ENCODE measurements around the gene ZBTB43. TPM values are rescaled to one million over a fixed set of nuclear protein-coding genes. Genes with fewer than 3 reads are reported as not detected.

Gene ZBTB43
- total RNA-seq, 4 donors from 2014 or later, result 21.2 to 46.1 (median 32.2) TPM

- no peak overlapping the region for H3K4me3 ChIP-seq
- H3K9me3 ChIP-seq, result no peaks in the 10 kb centered on the region
- WGBS, result 91% methylated on average over 23 of the region's 23 CpGs
- H3K27me3 ChIP-seq, result no peaks in the 10 kb centered on the region
- TF ChIP-seq POLR2AphosphoS5 (IDR thresholded peaks at IDR 0.05), result no peak
- no peak for TF ChIP-seq EP300 (IDR thresholded peaks at IDR 0.05)
- no peak for TF ChIP-seq CTCF (IDR thresholded peaks at IDR 0.05)
- no peak for TF ChIP-seq POLR2A (IDR thresholded peaks at IDR 0.05)
- H3K4me1 ChIP-seq, result no peaks in the 10 kb centered on the region
- peaks cover 27% of the 10 kb centered on the region for H3K36me3 ChIP-seq
- no peak overlapping the region for H3K27ac ChIP-seq
- DNase-seq (ENCODE audit: low spot score in 2 of 2), result no peak
Observed at GRCh38 chr9:126880226-126880946, 75.5 kb downstream of the ZBTB43 start.

GRCh38 chr9:126880947-126881332, 76.1 kb downstream of the ZBTB43 start:
- Histone ChIP-seq H3K27me3 (no peaks in the 10 kb centered on the region), H3K9me3 (no peaks in the 10 kb centered on the region), H3K36me3 (peaks cover 27% of the 10 kb centered on the region), H3K4me3 (no peak overlapping the region), H3K27ac (no peak overlapping the region), H3K4me1 (no peaks in the 10 kb centered on the region)
- no peak for DNase-seq (ENCODE audit: low spot score in 2 of 2)
- 71% methylated on average over 6 of the region's 6 CpGs for WGBS
- no peak for TF ChIP-seq POLR2A (IDR thresholded peaks at IDR 0.05)
- TF ChIP-seq CTCF (IDR thresholded peaks at IDR 0.05), result no peak
- TF ChIP-seq EP300 (IDR thresholded peaks at IDR 0.05), result no peak
- TF ChIP-seq POLR2AphosphoS5 (IDR thresholded peaks at IDR 0.05), result no peak

- H3K27ac ChIP-seq, result peak overlapping the region; percentile 15
- 87% methylated on average over 11 of the region's 11 CpGs for WGBS
Observed at GRCh38 chr9:126882746-126883145, 77.9 kb downstream of the ZBTB43 start.

GRCh38 chr9:126883636-126884035, 78.8 kb downstream of the ZBTB43 start:
- no peak for DNase-seq (ENCODE audit: low spot score in 2 of 2)
- no peaks in the 10 kb centered on the region for H3K9me3 ChIP-seq
- H3K4me1 ChIP-seq, result no peaks in the 10 kb centered on the region
- no peaks in the 10 kb centered on the region for H3K27me3 ChIP-seq
- no peak overlapping the region for H3K4me3 ChIP-seq
- no peak for TF ChIP-seq CTCF (IDR thresholded peaks at IDR 0.05)
- no peak for TF ChIP-seq POLR2AphosphoS5 (IDR thresholded peaks at IDR 0.05)
- TF ChIP-seq POLR2A (IDR thresholded peaks at IDR 0.05), result no peak
- no peak for TF ChIP-seq EP300 (IDR thresholded peaks at IDR 0.05)
- H3K36me3 ChIP-seq, result peaks cover 27% of the 10 kb centered on the region
- peak overlapping the region; percentile 15 for H3K27ac ChIP-seq
- 82% methylated on average over 15 of the region's 15 CpGs for WGBS

More at GRCh38 chr9:126882746-126883145, 77.9 kb downstream of the ZBTB43 start:
- H3K9me3 ChIP-seq, result no peaks in the 10 kb centered on the region
- H3K4me1 ChIP-seq, result no peaks in the 10 kb centered on the region
- H3K36me3 ChIP-seq, result peaks cover 27% of the 10 kb centered on the region
- H3K27me3 ChIP-seq, result no peaks in the 10 kb centered on the region
- TF ChIP-seq POLR2AphosphoS5 (IDR thresholded peaks at IDR 0.05) (no peak), EP300 (IDR thresholded peaks at IDR 0.05) (no peak), POLR2A (IDR thresholded peaks at IDR 0.05) (no peak), CTCF (IDR thresholded peaks at IDR 0.05) (no peak)
- H3K4me3 ChIP-seq, result no peak overlapping the region
- no peak for DNase-seq (ENCODE audit: low spot score in 2 of 2)

- Histone ChIP-seq H3K36me3 (peaks cover 18% of the 10 kb centered on the region), H3K27ac (no peak overlapping the region), H3K4me1 (no peaks in the 10 kb centered on the region), H3K9me3 (no peaks in the 10 kb centered on the region), H3K27me3 (no peaks in the 10 kb centered on the region), H3K4me3 (no peak overlapping the region)
- 65% methylated on average over 6 of the region's 6 CpGs for WGBS
- TF ChIP-seq POLR2AphosphoS5 (IDR thresholded peaks at IDR 0.05), result no peak
- TF ChIP-seq EP300 (IDR thresholded peaks at IDR 0.05), result no peak
- TF ChIP-seq CTCF (IDR thresholded peaks at IDR 0.05), result no peak
- TF ChIP-seq POLR2A (IDR thresholded peaks at IDR 0.05), result no peak
- DNase-seq (ENCODE audit: low spot score in 2 of 2), result no peak
Observed at GRCh38 chr9:126885131-126885641, 80.3 kb downstream of the ZBTB43 start.
